GM18519 (cell line): ENCODE results near the gene TMEM121.
A peak's percentile ranks its signal among the peaks of the same experiment; 100 is the strongest.
"Not testable (repeated sequence)": the region's sequence is repeated elsewhere in the genome, so short reads cannot be mapped to it uniquely, and the experiment has no call there.

Source experiments
- ATAC-seq: cut with Tn5 transposase; IDR thresholded peaks from one replicate; pipeline ENCODE4 v1.9.1; 2021; ENCODE audit warnings: mild to moderate bottlenecking, moderate library complexity; ENCODE audit not compliant: unreplicated experiment, low FRiP score

Gene TMEM121

DNA sequence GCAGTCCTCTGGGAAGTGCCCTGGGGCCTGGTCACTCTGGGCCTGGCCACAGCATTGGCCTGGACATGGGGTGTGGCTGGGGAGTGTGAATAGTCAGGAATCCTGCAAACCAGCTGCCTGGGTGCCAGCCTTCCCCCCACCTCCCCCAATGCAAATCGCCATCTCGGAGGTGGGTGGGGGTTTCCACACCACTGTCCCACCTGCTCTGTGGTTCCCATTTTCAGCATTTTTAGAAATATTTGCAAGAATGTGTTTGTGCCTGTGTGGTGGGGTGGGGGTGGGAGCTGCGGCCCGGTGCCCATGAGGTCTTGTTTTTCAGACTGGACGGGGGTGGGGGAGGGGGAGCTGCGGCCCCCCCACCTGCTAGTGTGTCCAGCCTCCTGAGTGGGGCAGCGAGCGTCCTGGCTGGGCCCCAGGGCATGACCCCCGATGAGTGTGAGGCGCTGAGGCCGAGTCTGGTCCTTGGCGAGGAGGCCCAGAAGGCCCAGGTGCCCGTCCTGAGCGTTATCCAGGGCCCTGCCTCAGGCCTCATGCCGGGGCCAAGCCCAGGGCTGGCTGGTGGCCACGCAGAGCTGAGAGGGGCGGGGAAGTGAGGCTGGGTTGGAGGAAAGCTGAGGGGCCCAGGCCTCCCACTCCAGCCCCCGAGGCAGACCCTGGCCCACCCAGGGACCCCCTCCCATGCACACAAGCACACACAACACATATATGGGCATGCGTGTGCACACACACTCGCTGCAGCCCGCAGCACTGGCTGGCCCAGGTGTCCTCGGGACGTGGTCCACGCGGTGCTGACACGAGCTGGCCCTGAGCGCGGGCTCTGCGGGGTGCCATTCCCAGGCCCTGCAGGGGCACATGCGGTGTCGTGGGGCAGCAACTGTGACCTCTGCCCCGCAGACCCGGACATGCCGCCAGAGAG lies 40.1 kb downstream of the TMEM121 start:
- ATAC-seq = peak; percentile 32

DNA sequence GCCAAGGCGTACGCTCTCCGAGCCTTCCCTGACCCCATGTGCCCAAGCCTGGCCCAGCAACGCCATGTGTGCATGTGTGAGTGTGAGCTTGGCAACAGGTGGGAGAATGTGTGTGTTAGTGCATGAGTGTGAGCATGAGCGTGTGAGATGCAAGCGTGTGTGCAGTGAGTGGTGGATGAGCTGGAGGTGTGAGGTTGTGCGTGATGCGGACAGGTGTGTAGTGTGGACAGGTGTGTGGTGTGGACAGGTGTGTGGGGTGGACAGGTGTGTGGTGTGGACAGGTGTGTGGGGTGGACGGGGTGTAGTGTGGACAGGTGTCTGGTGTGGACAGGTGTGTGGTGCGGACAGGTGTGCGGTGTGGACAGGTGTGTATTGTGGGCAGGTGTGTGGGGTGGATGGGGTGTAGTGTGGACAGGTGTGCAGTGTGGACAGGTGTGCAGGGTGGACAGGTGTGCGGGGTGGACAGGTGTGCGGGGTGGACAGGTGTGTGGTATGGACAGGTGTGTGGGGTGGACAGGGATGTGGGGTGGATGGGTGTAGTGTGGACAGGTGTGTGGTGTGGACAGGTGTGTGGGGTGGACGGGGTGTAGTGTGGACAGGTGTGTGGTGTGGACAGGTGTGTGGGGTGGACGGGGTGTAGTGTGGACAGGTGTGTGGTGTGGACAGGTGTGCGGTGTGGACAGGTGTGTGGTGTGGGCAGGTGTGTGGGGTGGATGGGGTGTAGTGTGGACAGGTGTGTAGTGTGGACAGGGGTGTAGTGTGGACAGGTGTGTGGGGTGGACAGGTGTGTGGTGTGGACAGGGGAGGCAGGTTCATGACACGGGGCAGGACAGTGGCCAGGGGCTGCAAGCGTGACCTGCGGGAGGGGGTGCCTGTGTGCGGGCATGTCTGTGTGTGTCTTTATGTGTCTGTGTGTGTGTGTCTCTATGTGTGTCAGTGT lies 41.1 kb downstream of the TMEM121 start:
- ATAC-seq = not testable (repeated sequence)

DNA sequence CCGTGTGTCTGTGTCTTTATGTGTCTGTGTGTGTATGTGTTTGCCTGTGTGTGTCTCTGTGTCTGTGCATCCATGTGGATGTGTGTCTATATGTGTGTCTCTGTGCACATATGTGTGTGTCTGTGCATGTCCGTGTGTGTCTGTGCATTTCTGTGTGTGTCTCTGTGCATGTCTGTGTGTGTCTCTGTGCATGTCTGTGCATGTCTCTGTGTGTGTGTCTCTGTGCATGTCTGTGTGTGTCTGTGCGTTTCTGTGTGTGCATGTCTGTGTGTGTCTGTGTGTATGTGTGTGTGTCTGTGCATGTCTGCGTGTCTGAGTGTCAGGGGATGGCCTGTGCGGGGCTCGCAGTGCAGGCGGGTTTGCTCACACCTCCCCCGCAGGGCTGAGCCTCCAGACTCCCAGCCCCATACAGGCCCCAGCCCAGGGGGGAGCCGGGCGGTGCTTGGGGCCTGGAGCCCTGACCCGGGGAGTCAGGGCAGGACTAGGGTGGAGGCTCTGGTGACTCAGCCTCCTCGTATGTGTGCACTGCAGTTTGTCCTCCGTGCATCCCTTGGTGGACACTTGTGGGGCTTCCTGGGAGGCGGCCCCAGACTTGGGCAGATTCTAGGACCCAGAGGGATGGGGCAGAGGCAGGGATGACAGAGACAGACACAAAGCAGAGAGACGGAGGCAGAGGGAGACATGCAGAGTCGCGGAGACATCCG lies 41.9 kb downstream of the TMEM121 start:
- ATAC-seq = not testable (repeated sequence)

DNA sequence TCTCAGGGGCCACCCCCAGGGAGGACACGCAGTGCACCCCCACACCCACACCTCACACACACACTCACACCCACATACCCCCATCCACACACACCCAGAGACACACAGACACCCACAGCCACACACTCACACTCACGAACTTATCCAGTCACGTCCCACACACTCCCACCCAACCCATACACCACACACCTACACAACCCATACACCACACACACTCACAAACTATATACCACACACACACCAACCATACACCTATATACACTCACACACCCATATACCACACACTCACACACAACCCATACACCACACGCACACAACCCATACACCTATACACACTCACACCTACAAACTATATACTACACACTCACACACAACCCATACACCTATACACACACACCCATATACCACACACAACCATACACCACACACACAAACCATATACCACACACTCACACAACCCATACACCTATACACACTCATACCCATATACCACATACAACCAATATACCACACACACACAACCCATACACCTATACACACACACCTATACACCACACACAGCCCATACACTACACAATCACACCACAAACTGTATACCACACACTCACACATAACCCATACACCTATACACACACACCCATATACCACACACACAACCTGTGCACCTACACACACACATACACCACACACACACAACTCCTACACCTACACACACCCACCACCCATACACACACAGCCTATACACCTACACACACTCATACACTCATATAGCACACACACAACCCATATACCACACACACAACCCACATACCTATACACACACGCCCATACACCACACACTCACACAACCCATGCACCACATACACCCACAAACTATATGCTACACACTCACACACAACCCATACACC lies 42.7 kb downstream of the TMEM121 start:
- ATAC-seq = no peak

DNA sequence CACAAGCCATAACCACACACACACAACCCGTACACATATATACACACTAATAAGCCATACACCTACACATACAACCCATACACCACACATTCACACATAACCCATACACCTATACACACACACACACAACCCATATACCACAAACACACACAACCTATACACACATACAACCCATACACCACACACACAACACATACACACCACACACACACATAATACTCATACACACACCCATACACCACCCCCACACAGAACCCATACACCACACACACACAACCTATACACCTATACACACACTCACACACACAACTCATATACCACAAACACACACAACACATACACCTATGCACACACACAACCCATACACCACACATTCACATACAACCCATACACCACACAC lies 44.1 kb downstream of the TMEM121 start:
- no peak for ATAC-seq

- not testable (repeated sequence) for ATAC-seq
Observed at GRCh38 chr14:105571181-105571951, 45.0 kb downstream of the TMEM121 start.

- not testable (repeated sequence) for ATAC-seq
Observed at GRCh38 chr14:105572063-105572462, 45.7 kb downstream of the TMEM121 start.

DNA sequence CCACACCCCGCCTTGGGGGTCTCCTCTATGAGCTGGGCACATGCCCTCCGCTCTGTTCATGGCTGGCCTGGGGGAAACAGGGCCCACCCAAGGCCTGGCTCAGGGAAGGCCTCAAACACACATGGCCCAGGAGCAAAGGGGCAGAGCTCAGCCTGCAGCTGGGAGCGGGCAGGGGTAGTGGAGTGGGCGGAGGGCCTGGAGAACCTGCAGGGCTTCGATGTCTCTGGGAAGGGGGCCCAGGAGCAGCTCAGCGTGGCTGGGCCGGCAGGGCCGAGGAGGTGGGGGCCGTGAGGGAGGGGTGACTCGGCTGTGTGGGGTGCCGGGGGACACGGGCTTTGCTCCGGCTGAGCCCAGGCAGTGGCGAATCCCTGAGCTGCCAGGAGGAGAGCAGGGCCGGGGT lies 47.5 kb downstream of the TMEM121 start:
- not testable (repeated sequence) for ATAC-seq

DNA sequence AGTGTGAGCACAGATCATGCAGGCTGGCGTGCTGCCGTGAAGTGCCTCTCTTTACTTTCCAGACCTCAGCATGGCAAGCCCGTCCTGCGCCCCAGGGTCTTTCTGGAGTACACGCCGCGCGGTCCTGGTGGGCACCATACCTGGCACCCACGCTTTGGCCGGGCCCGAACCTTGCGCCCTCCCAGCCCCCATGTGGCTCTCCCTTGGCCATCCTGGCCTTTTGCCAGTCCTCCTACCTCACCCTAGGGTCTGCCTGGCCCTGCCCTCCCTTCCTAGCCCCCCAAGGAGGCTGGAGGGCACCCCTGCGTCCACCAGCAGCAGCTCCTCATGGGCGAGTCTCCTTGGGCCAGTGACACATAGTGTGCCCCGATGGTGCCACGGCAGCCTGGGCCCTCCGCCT lies 48.0 kb downstream of the TMEM121 start:
- not testable (repeated sequence) for ATAC-seq

DNA sequence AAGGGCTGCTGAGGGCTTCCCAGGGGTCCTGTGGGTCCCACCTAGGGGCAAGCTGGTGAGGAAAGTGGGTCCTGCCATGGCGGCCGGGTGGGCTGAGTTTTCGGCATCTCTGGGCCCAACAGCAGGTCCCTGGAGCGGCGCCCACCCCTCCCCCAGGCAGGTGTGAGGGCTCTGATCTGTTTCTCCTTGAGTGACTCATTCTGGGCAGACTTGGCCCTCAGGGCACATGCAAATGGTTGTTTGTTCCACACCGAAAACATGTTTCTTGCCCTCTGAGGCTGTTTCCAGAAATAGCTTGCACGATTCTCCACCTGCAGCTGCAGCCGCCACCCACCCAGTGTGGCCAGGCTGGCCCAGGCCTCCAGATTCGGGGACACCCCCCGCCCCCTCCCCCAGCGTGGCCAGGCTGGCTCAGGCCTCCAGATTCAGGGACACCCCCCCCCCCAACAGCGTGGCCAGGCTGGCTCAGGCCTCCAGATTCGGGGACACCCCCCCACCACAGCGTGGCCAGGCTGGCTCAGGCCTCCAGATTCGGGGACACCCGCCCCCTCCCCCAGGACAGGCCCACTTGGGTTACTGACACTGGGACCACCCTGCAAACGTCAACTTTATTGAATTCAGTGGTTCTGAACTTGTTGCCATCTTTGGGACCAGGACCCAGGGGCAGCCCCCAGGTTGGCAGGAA lies 48.8 kb downstream of the TMEM121 start:
- peak; percentile 36 for ATAC-seq

- no peak for ATAC-seq
Observed at GRCh38 chr14:105576525-105577088, 50.2 kb downstream of the TMEM121 start.

- no peak for ATAC-seq
Observed at GRCh38 chr14:105577314-105577861, 51.0 kb downstream of the TMEM121 start.

GRCh38 chr14:105578070-105578469 lies 51.7 kb downstream of the TMEM121 start:
- no peak for ATAC-seq

GRCh38 chr14:105579221-105579620 lies 52.8 kb downstream of the TMEM121 start:
- ATAC-seq = not testable (repeated sequence)
